ENCODE measurements around the gene BMP5. TPM values are rescaled to one million over a fixed set of nuclear protein-coding genes. Genes with fewer than 3 reads are reported as not detected.
"Not testable (repeated sequence)": the region's sequence is repeated elsewhere in the genome, so short reads cannot be mapped to it uniquely, and the experiment has no call there.

Gene BMP5
- total RNA-seq = not detected

- H3K36me3 Mint-ChIP-seq (ENCODE audit: low read depth) = no peaks in the 10 kb centered on the region
- H3K27me3 Mint-ChIP-seq = no peaks in the 10 kb centered on the region
- ChIA-PET CTCF (no interaction called here), POLR2A (no interaction called here)
- no peak within 1 kb of the TSS for H3K27ac Mint-ChIP-seq
- DNase-seq = no peak
- no peaks in the 10 kb centered on the region for H3K4me1 Mint-ChIP-seq
- no peaks in the 10 kb centered on the region for H3K9me3 Mint-ChIP-seq
- H3K4me3 Mint-ChIP-seq = no peak within 1 kb of the TSS
These were observed at the start of gene BMP5 for GRCh38 chr6:55875400-55875799. BMP5 (minus strand) TSS chr6:55875590; CDS start chr6:55874865, 725 bp downstream.

- ChIA-PET POLR2A (no interaction called here), CTCF (no interaction called here)
- no peaks in the 10 kb centered on the region for H3K9me3 Mint-ChIP-seq
- no peak overlapping the region for H3K27ac Mint-ChIP-seq
- no peaks in the 10 kb centered on the region for H3K4me1 Mint-ChIP-seq
- H3K36me3 Mint-ChIP-seq (ENCODE audit: low read depth) = no peaks in the 10 kb centered on the region
- H3K27me3 Mint-ChIP-seq = no peaks in the 10 kb centered on the region
- no peak for DNase-seq
- no peak overlapping the region for H3K4me3 Mint-ChIP-seq
These were observed 47.0 kb upstream of the BMP5 start for GRCh38 chr6:55922406-55922805.

GRCh38 chr6:55919716-55920308, 44.4 kb upstream of the BMP5 start:
- H3K27me3 Mint-ChIP-seq = no peaks in the 10 kb centered on the region
- no peaks in the 10 kb centered on the region for H3K9me3 Mint-ChIP-seq
- no peak overlapping the region for H3K4me3 Mint-ChIP-seq
- H3K36me3 Mint-ChIP-seq (ENCODE audit: low read depth) = no peaks in the 10 kb centered on the region
- POLR2A ChIA-PET = no interaction called here
- H3K4me1 Mint-ChIP-seq = no peaks in the 10 kb centered on the region
- no peak overlapping the region for H3K27ac Mint-ChIP-seq
- no peak for DNase-seq
- CTCF ChIA-PET = no interaction called here

- CTCF ChIA-PET = no interaction called here
- no peaks in the 10 kb centered on the region for H3K27me3 Mint-ChIP-seq
- H3K4me1 Mint-ChIP-seq = no peaks in the 10 kb centered on the region
These were observed 43.2 kb upstream of the BMP5 start for GRCh38 chr6:55918639-55919038.

GRCh38 chr6:55917751-55918415, 42.5 kb upstream of the BMP5 start:
- no peaks in the 10 kb centered on the region for H3K27me3 Mint-ChIP-seq
- CTCF ChIA-PET = no interaction called here
- H3K4me3 Mint-ChIP-seq = no peak overlapping the region
- H3K4me1 Mint-ChIP-seq = no peaks in the 10 kb centered on the region
- H3K27ac Mint-ChIP-seq = no peak overlapping the region
- H3K9me3 Mint-ChIP-seq = no peaks in the 10 kb centered on the region
- no peaks in the 10 kb centered on the region for H3K36me3 Mint-ChIP-seq (ENCODE audit: low read depth)
- no peak for DNase-seq
- POLR2A ChIA-PET = no interaction called here

More at GRCh38 chr6:55918639-55919038, 43.2 kb upstream of the BMP5 start:
- no peak for DNase-seq
- H3K9me3 Mint-ChIP-seq = no peaks in the 10 kb centered on the region
- POLR2A ChIA-PET = no interaction called here
- no peak overlapping the region for H3K27ac Mint-ChIP-seq
- no peaks in the 10 kb centered on the region for H3K36me3 Mint-ChIP-seq (ENCODE audit: low read depth)
- no peak overlapping the region for H3K4me3 Mint-ChIP-seq

- no peak for DNase-seq
- H3K27ac Mint-ChIP-seq = no peak overlapping the region
- ChIA-PET POLR2A (no interaction called here), CTCF (no interaction called here)
- H3K36me3 Mint-ChIP-seq (ENCODE audit: low read depth) = no peaks in the 10 kb centered on the region
- H3K9me3 Mint-ChIP-seq = no peaks in the 10 kb centered on the region
- no peaks in the 10 kb centered on the region for H3K27me3 Mint-ChIP-seq
- no peak overlapping the region for H3K4me3 Mint-ChIP-seq
- H3K4me1 Mint-ChIP-seq = no peaks in the 10 kb centered on the region
These were observed 40.8 kb upstream of the BMP5 start for GRCh38 chr6:55916188-55916587.

GRCh38 chr6:55913228-55914195, 38.1 kb upstream of the BMP5 start:
- no peak overlapping the region for H3K27ac Mint-ChIP-seq
- no peak for DNase-seq
- H3K27me3 Mint-ChIP-seq = no peaks in the 10 kb centered on the region
- H3K36me3 Mint-ChIP-seq (ENCODE audit: low read depth) = no peaks in the 10 kb centered on the region
- H3K4me3 Mint-ChIP-seq = no peak overlapping the region
- ChIA-PET CTCF (interaction anchor here (0.6 kb wide), 1 partner anchor 245 kb away, joined by 3 read pairs; no protein-coding TSS in a partner anchor), POLR2A (no interaction called here)
- no peaks in the 10 kb centered on the region for H3K9me3 Mint-ChIP-seq
- no peaks in the 10 kb centered on the region for H3K4me1 Mint-ChIP-seq

GRCh38 chr6:55910466-55910865, 35.1 kb upstream of the BMP5 start:
- not testable (repeated sequence) for H3K4me1 Mint-ChIP-seq

GRCh38 chr6:55909911-55910310, 34.5 kb upstream of the BMP5 start:
- H3K27ac Mint-ChIP-seq; H3K4me3 Mint-ChIP-seq; POLR2A ChIA-PET; H3K9me3 Mint-ChIP-seq; H3K4me1 Mint-ChIP-seq; CTCF ChIA-PET; DNase-seq; H3K36me3 Mint-ChIP-seq (ENCODE audit: low read depth); H3K27me3 Mint-ChIP-seq: not testable (repeated sequence)

More at GRCh38 chr6:55910466-55910865, 35.1 kb upstream of the BMP5 start:
- DNase-seq; H3K36me3 Mint-ChIP-seq (ENCODE audit: low read depth); CTCF ChIA-PET; H3K9me3 Mint-ChIP-seq; H3K27me3 Mint-ChIP-seq; POLR2A ChIA-PET; H3K4me3 Mint-ChIP-seq; H3K27ac Mint-ChIP-seq: not testable (repeated sequence)

GRCh38 chr6:55902796-55903195, 27.4 kb upstream of the BMP5 start:
- DNase-seq = no peak
- H3K27ac Mint-ChIP-seq = no peak overlapping the region
- no peaks in the 10 kb centered on the region for H3K36me3 Mint-ChIP-seq (ENCODE audit: low read depth)
- H3K4me1 Mint-ChIP-seq = no peaks in the 10 kb centered on the region
- no peaks in the 10 kb centered on the region for H3K9me3 Mint-ChIP-seq
- H3K27me3 Mint-ChIP-seq = no peaks in the 10 kb centered on the region
- ChIA-PET POLR2A (no interaction called here), CTCF (no interaction called here)
- H3K4me3 Mint-ChIP-seq = no peak overlapping the region

GRCh38 chr6:55901765-55902270, 26.4 kb upstream of the BMP5 start:
- no peaks in the 10 kb centered on the region for H3K27me3 Mint-ChIP-seq
- POLR2A ChIA-PET = no interaction called here

GRCh38 chr6:55898342-55898741, 23.0 kb upstream of the BMP5 start:
- Mint-ChIP-seq H3K9me3 (no peaks in the 10 kb centered on the region), H3K27ac (no peak overlapping the region), H3K36me3 (ENCODE audit: low read depth) (no peaks in the 10 kb centered on the region), H3K4me3 (no peak overlapping the region), H3K4me1 (no peaks in the 10 kb centered on the region), H3K27me3 (no peaks in the 10 kb centered on the region)
- ChIA-PET POLR2A (no interaction called here), CTCF (no interaction called here)
- DNase-seq = no peak

More at GRCh38 chr6:55901765-55902270, 26.4 kb upstream of the BMP5 start:
- no peak for DNase-seq
- Mint-ChIP-seq H3K9me3 (no peaks in the 10 kb centered on the region), H3K4me1 (no peaks in the 10 kb centered on the region), H3K36me3 (ENCODE audit: low read depth) (no peaks in the 10 kb centered on the region), H3K27ac (no peak overlapping the region), H3K4me3 (no peak overlapping the region)
- CTCF ChIA-PET = no interaction called here

- no peak overlapping the region for H3K27ac Mint-ChIP-seq
- no peak overlapping the region for H3K4me3 Mint-ChIP-seq
- ChIA-PET POLR2A (no interaction called here), CTCF (no interaction called here)
- no peaks in the 10 kb centered on the region for H3K27me3 Mint-ChIP-seq
- no peaks in the 10 kb centered on the region for H3K9me3 Mint-ChIP-seq
- H3K4me1 Mint-ChIP-seq = no peaks in the 10 kb centered on the region
- no peaks in the 10 kb centered on the region for H3K36me3 Mint-ChIP-seq (ENCODE audit: low read depth)
- no peak for DNase-seq
These were observed 22.0 kb upstream of the BMP5 start for GRCh38 chr6:55897346-55897745.
